SW 1271 (cell line): Measurements from ENCODE around the gene NR3C1.
A peak's percentile ranks its signal among the peaks of the same experiment; 100 is the strongest.
"Not testable (repeated sequence)": the region's sequence is repeated elsewhere in the genome, so short reads cannot be mapped to it uniquely, and the experiment has no call there.

ENCODE experiments used
- DNase-seq, 2 experiments: peaks; one replicate each; lab custom pipeline; 2025; lab: John Stamatoyannopoulos, UW

NR3C1 gene

DNA sequence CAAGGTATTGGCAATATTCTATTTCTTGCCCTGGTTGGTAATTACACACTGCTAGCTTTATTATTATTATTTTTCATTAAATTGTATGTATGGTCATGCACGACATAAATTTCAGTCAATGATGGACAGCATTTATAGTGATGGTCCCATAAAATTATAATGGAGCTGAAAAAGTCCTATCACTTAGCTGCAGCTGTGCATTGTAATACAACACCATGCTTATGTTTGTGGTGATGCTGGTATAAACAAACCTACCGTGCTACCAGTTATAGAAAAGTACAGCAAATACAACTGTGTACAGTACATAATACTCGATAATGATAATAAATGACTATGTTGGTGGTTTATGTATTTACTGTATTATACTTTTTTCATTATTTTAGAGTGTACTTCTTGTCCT, 65.5 kb downstream of the NR3C1 start:
- DNase-seq, result no peak

DNA sequence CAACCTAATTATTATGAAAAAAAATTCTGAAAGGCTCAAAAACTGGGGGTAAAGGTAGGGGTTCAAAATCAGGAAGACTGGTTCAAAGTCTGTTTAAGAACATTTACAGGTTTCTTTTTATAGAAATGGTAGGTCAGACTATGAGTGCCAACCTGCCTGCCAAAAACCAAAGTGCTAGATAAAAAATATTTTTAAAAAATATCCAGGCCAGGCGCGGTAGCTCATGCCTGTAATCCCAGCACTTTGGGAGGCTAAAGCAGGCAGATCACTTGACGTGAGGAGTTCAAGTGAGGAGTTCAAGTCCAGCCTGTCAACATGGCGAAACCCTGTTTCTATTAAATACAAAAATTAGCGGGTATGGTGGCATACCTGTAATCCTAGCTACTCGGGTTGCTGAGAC, 67.0 kb downstream of the NR3C1 start:
- DNase-seq, result no peak

- DNase-seq, result no peak
Observed at GRCh38 chr5:143334903-143335302, 68.6 kb downstream of the NR3C1 start.

DNA sequence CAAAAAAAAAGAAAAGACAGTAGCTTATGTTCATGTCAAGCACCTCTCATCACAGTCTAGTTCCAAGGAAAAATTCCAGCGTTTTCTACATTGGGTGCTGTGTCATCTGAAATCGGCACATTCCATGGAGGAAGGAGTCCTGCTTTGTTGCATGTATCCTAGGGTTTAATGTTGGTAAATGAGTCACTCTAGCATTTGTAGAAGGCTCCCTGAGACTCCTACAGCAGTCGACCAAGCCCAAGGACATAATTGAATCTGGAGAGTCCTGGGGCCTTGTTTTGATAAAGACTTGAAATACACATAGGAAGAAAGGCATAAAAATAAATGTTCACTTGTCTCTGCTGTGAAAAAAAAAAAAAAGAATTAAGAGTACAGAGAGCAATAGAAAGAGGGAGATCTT, 69.1 kb downstream of the NR3C1 start:
- DNase-seq, result not testable (repeated sequence)

DNA sequence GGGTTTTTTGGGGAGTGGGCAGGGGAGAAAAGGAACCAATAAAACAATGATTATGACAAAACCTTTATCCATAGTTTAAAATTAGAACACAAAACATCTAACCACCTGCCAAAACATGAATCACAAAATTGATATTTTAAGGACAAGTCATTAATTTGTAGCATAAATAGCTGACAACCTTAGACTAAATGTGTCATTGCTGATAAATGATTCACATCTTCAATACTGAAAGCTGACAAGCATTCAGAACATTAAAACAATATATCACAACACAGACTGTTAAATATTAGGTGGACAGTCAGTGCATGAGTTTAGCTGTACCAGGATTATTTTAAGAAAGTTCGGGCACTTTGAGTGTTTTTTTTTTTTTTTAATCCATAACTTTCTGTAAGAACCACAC, 71.5 kb downstream of the NR3C1 start:
- no peak for DNase-seq

DNA sequence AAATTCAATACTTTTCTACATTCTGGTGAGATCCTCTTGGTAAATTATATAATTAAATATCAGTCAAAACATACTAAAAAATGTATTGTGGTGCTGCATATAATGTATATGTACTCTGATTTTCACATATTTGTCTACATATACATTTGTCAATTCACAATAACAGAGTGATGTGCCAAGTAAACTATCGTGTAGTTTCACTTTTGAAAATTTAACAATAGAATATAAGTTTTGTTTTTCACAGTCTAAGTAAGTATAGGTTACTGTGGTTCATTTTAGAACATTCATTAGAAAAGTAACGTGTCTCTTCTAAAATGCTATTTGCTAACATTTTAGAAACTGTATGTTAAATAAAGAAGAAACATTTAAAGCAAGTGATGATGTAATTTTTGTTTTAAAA, 73.6 kb downstream of the NR3C1 start:
- DNase-seq, result no peak

GRCh38 chr5:143328589-143329220, 74.8 kb downstream of the NR3C1 start:
- DNase-seq, result no peak

DNA sequence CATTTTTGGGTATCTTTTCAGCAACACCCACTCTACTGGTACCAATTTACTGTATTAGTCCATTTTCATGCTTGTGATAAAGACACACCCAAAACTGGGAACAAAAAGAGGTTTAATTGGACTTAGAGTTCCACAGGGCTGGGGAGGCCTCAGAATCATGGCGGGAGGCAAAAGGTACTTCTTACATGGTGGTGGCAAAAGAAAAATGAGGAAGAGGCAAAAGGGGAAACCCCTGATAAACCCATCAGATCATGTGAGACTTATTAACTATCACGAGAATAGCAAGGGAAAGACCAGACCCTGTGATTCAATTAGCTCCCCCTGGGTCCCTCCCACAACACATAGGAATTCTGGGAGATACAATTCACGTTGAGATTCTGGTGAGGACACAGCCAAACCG, 78.4 kb downstream of the NR3C1 start:
- DNase-seq, result not testable (repeated sequence)

GRCh38 chr5:143322931-143323630, 80.4 kb downstream of the NR3C1 start:
- DNase-seq, result not testable (repeated sequence)

GRCh38 chr5:143322176-143322575, 81.3 kb downstream of the NR3C1 start:
- no peak for DNase-seq

- no peak for DNase-seq
Observed at GRCh38 chr5:143319437-143320227, 83.9 kb downstream of the NR3C1 start.

- no peak for DNase-seq
Observed at GRCh38 chr5:143318833-143319232, 84.7 kb downstream of the NR3C1 start.

DNA sequence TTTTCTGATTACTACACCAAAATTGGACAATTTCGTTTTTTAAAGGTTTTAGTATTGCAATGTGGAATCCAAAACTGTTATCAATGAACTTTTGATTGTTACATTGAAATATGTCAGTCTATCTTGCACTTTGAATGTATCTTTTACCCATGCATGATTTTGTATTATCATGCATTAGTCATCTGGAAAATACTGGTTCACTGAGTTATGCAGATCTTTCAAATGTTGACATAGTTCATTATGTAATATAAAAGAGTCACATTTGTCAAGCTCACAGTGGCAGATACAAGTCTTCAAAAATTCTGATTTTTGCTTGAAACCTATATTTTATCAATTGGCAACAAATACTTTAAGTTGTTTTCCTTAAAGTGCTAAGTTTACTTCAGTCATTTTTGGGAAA, 85.2 kb downstream of the NR3C1 start:
- DNase-seq, result no peak

- no peak for DNase-seq
Observed at GRCh38 chr5:143316844-143317631, 86.4 kb downstream of the NR3C1 start.

- no peak for DNase-seq
Observed at GRCh38 chr5:143316337-143316736, 87.1 kb downstream of the NR3C1 start.

GRCh38 chr5:143315929-143316328, 87.6 kb downstream of the NR3C1 start:
- no peak for DNase-seq

GRCh38 chr5:143315214-143315613, 88.3 kb downstream of the NR3C1 start:
- DNase-seq, result no peak

- peak in 1 of 2 experiments; percentile 59 for DNase-seq
Observed at GRCh38 chr5:143314659-143315058, 88.8 kb downstream of the NR3C1 start.

DNA sequence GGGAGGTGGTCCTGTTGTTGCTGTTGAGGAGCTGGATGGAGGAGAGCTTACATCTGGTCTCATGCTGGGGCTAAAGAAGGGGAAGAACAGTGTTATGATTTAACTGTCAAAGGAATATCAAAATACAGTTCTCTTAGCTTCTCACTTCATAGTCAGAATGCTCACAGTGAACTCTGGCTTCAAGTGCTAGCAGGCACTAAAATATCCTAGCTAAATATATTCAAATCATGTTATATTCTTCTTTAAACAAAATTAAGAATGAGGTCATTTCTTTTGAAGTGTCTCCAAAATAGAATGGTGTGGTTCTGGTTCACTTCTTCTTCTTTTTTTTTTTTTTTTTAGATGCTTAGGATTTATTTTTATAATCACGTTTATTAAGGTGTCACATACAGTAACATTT, 89.4 kb downstream of the NR3C1 start:
- DNase-seq, result no peak

DNA sequence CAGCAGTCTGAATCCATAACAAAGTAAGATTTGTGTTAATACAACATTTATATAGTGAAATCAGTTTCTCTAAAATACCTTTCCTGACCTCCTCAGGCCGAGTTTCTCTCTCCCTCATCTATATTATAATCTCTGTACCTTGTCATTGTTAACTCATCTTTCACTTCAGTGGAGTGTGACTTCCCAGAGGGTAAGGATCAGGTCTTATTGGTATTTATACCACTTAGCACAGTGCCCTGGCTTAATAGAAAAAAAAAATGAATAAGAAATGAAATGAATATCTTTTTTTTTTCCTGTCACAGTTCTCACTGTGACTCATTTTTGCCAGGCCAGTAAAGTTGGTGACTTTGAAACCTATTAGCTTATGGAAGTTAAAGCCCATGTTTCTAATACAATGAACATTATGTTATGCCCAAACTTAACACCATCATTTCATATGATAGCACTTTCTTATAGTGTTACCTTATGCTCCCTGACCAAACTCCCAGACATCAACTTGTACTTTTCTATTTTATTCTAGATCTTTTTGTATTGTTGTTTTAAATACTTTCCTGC, 90.1 kb downstream of the NR3C1 start:
- peak in 1 of 2 experiments; percentile 16 for DNase-seq

GRCh38 chr5:143312822-143313221, 90.7 kb downstream of the NR3C1 start:
- DNase-seq, result no peak

DNA sequence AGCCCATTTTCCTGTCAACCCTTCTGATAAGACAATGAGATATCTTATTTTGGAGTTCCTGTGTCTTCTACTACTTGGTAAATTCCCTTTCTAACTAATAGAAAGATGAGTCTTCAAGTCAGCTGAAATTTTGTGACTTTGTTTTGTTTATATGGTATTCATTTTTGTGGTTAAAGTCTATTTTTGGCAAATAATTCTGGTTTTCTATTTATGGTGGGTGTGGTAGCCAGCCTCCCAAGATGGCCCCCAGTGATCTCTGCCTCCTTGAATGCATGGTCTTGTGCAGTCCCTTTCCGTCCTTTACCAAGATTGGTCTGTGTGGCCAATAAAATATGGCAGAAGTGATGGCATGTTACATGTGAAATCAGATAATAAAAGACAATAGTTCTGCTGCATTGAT, 91.5 kb downstream of the NR3C1 start:
- peak in 1 of 2 experiments; percentile 13 for DNase-seq
